Nucleus accumbens (tissue), 56 donors: ENCODE measurements around the gene DOCK1.

Source experiments
- DNase-seq, 56 donors: peaks; one replicate each; lab custom pipeline; 2025; lab: John Stamatoyannopoulos, UW

The DOCK1 gene

DNA sequence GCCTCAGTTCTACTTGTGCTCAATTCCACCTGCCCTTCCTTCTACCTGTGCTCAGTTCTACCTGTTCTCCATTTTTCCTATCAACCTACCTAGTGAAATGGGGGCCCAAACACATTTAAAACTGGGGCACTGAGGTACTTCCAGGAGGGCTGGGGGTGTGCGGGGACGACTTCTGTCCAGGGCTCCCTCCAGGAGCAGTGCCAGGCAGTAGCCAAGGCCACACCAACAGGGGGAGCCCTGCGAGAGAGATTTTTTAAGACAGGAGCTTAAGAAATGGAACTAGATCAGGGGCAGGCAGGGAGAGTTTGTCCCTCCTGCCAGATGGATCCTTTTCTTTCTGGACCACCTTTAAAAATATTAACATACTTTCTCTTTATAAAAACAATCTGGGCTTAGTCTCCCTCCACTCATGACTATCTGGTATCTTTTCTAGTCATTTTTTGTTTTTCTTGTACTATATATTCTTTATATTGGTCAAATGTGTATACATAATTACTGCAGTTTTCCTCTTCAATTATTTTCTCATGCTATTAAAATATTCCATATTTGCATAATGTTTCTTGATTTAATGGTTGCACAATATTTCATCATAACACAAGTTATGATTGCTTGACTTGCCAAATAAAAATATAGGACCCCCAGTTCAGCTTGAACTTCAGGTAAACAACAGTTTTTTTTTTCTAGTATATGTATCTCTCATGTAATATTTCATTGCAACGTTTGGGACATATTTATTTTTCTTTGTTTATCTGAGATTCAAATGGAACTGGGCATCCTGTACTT, 338.5 kb downstream of the DOCK1 start:
- peak in 9 of 56 donors; percentile 9 to 48 (median 16) for DNase-seq

DNA sequence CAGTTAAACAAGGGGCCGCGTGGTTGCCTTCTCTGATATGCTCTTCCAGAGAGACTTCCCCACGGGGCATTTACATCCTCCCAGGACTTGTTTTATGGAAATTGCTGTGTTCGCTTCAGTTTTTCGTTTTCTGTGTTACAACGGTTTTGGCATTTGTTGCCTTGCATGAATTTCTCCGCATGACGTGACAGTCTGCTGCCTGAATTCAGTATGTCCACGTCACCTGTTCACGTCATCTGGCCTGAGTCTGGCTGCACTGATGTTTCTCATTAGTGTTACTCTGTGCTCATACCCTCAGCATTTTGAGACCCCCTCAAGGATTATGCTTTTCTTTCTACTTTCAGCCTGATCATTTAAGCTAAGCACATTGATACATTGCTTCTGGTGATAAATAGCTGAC, 340.2 kb downstream of the DOCK1 start:
- DNase-seq: no peak

DNA sequence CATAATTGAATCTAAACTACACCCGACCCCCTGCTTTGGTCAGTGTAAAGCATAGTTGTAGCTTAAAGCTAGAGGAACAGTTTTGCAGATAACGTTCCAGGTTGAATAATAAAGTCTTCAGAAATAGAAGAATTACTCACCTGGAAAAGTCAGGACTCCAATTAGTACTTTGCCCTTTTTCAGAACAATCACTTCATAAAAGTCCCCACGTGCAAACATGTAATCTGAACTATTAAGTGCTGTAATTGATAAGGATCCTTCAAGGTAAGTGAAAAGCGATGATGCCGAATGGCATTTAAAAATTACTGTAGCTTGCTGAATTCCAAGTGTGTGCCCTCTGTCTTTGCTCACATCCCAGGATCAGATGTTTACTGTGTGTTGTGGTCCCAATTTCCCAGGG, 344.8 kb downstream of the DOCK1 start:
- no peak for DNase-seq

DNA sequence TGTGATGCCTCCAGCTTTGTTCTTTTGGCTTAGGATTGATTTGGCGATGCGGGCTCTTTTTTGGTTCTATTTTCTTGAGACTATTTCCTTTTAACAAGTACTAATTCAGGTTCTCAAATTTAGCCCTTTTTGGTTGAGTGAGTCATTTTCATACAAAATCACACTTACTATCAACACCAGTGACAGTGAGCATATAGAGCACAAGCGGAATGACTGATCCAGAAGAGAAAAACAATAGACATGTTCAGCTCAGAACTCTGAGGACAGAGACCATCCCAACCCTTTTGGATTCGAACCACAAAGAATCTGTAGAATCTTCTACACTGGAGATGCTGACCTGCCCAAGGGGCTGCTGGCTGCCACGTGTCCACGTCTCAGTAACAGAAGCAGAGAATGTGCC, 347.6 kb downstream of the DOCK1 start:
- DNase-seq: no peak

DNA sequence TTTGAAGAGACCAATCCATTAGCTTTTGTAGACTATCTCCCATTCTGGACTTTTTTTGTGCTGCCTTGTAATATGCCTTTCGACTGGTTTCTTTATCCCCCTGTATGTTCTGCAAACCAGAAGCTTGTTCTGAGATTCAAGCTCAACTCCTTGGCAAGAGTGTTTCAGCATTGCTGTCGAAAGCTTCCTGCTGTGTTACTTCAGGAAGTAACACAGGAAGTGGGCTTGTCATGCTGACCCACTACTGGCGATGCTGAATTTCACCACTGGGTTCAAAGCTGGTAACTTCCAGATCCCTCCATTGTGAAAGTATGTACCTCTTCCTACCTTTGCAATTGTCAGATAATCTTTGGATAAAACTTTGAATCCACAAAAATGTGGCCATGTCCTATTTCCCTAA, 349.0 kb downstream of the DOCK1 start:
- DNase-seq: no peak

DNA sequence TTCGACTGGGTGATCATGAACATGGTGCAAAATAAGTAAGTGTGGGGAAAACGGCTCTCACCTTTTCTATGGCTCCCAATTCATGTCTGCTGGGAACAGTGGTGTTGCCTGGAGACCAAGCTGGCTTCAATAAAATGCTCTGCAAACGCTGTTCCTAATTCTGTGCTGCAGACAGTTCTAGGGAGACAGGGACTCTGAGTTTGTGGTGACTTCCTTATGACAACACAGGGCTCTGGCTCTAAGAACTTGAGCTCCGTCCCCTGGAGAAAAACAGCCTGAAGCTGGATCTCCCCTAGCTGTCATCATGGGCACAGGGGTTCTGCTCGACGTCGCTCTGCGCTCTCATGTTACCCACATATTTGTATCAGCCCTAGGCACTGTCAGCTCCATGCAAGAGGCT, 352.2 kb downstream of the DOCK1 start:
- peak in 3 of 56 donors; percentile 3 to 41 (median 14) for DNase-seq

DNA sequence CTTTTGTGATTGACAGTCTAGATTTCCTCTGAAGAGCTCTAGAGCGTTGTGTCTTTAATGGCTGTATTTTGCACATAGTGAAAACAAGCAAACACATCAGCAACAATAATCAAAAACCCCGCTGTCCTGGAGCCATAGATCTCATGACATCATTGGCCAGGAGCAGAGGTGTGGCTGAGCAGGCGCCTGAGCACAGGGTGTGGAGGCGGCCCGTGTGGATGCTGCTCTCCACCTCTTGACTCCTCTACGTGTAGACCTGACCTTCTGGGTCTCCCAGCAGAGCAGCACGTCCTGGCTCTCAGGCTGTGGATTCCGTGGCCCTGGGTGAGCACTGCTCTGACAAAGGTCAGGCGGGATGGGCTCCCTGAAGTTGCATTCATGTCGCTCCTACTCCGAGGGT, 354.1 kb downstream of the DOCK1 start:
- no peak for DNase-seq

DNA sequence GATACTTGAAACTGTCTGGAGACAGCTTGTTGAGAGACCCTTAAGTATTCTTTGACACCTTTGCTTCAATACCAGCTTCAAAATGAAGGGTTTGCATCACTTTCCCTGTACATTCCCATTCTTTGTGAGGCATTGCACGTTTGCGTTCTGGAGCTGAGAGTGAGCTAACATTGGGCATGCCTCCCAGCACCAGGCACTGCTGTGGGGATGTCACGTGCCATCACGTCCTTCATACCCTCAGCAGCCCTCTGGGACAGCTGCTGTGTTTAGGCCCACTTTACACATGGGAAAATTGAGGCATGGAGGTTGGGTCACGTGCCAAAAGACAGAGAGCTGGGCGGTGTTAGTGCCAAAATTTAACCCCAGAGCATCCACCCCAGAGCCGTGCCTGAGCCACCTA, 357.4 kb downstream of the DOCK1 start:
- DNase-seq: peak in 1 of 56 donors; percentile 2

DNA sequence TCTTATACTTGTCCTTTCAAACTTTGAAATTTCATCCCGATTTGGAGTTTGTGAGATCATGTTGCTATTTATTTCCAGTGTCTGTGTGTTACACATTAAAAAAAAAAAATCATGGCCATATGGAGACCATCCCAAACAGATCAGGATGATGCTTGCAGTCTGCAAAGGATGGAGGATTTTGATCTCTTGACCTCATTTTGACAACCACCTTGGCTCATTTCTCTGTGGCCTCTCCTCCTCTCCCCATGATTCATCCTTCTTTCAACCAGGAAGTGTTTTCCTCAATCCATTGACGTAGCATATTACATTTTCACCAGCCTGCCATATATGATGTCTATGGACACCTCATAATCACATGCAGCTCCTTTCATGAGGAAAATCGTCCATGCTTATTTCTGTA, 360.1 kb downstream of the DOCK1 start:
- no peak for DNase-seq

DNA sequence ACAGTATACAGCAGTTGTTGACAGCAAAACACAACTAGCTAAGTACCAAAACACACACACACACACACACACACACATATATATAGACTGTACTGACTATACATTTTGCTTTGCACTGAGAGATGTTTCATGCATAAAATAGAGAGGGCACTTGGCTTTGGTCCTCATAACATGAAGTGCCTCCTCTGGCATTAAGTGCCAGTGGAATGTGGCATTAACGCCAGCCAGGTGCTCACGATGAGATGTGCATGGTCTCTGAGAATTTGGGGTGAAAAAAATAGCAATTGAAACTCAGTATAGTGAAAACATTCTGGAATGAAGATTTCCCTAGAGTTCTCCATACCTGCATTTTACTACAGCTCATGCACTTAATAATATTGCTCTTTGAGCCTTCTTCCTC, 361.2 kb downstream of the DOCK1 start:
- no peak for DNase-seq

DNA sequence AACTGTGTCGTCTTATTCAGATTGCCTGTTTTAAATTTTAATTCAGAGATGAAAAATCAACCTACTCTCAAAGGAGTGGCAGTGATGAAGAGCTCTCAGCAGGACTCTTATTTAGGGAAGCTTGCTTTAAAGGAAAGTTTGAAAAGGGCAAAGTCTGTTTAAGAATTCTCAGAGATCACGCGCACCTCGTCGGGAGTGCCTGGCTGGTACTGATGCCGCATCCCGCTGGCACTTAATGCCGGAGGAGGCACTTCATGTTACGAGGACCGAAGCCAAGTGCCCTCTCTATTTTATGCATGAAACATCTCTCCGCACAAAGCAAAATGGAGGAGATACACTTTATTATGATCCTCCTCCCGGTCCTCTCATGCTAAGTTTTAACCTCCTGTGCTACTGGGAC, 362.2 kb downstream of the DOCK1 start:
- peak in 1 of 56 donors; percentile 4 for DNase-seq

DNA sequence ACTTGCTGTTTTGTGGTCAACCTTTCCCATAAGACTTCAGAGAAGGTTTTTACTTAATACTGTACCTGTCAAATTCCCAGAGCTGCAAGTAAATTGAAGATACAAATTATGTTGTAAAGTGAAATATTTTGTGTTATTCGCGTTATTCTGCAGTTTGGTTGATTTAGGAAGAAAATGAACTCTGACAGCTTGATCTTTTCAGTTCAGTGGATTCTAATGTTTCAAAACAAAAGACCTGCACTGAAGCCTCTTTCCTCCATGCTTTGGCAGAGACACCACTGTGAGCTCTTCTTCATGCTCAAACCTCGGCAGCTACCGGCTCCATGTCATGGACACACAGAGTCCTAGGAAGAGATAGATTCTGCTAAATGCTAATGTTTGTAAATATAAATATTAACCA, 366.8 kb downstream of the DOCK1 start:
- DNase-seq: no peak

DNA sequence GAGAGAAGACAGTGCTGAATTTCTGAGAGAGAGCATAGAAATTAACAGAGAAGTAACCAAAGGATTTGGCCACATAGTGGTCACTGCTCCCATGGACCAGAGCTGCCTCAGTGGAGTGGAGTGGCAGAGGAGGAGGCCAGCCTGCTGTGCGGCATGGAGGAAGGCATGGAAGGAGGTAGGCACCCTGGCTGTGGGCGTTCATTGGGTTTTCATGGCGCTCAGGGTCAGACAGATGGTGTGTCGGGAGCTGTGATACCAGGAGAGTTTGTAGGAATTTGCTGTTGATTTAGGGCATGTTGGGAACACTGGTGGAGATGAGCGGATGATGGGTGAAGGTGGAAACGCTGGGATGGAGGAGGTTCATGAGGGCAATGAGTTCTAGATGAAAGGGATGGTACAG, 370.0 kb downstream of the DOCK1 start:
- no peak for DNase-seq

DNA sequence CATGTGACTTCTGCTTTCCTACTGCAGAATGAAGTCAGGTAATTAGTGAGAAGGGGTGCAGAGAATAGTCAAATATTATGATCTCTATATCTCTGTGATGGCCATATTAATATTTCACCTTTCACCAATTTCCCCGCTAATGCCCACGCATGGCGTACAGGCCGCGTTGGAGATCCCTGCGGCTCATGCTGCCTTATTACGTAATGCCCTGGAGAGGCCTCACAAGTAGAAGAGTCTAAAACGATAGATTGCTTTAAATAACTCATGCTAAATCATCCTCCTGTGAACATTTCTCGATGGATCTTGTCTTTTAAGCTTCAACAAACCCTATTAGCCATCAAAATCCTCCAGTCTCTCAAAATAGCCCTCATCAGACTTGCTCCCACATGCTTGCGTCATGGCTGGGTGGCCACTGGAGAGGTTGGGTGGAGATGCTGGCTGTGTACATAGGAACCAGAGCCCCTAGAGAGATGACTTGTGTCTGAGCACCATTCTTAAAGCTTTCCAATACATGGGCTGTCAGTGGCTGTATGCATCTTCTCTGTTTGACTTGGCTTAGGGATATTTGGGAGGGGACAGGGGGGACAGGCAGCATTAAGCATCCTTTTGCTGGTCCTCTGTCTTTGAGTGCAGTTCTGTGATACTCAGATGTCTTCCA, 370.7 kb downstream of the DOCK1 start:
- no peak for DNase-seq

DNA sequence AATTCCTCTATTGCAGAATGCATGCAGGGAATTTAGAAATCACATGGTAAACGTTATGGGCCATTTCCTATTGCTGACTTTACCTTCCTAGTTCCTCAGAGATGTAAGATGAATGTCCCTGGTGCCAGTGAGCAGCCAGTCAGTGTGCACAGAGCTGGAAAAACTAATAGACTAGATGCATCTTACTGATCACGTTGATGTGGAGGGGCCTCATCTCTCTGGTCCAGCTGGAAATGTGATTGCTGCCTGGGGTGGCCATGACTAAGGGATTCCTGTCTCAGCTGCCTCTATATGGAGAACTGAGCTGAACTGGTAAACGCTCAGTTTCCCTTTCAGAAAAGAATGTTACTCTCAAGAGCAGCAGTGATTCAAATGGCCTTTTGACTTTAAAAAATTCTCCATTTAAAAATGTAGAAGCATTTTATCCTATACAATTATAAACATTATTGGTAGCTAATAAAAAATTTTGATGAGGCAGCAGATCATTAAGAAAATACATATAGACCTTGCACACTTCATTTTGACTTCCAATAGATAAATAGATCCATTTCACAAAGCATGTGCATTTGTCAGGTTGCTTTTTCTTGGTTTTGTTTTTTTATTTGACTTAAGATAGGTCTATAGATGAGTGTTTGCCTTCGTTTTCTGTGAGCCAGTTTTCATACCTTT, 371.7 kb downstream of the DOCK1 start:
- no peak for DNase-seq

DNA sequence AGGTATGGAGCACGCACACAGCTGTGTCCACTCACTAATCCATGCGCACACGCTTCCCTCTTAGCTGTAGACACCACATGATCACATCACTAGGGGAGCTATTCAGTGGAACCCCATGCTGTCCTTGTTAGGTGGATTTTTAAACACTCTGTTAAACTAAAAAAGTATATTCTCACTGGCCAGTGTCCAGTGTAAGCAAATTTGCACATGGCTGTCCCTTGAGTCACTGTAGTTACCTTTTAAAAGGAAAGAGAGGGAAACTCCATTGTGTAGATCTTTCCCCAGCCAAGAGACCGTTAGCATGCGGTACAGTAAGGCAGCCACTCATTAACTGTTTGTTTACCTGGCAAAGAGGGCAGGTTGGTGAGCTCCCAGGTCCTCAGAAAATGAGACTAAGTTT, 372.8 kb downstream of the DOCK1 start:
- no peak for DNase-seq

DNA sequence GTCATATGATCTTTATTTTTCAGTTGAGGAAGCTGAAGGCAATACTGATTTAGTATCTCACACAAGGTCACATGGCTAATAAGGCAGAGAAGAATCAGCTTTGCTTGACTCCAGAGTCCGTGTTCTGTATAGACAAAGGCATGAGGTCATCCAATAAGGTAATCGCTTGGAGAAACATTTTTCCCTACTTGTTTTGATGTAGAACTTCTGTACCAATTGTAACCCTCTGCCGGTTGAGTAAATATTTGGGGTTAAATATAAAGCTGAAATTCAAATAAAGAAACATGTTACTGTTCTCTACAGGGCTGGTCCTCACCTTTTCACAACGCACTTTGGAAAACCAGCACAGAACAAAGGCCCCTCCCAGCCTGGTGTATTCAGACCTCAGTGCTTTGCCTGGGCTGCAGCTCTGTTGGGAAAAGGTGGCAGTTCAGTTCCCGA, 374.1 kb downstream of the DOCK1 start:
- no peak for DNase-seq

DNA sequence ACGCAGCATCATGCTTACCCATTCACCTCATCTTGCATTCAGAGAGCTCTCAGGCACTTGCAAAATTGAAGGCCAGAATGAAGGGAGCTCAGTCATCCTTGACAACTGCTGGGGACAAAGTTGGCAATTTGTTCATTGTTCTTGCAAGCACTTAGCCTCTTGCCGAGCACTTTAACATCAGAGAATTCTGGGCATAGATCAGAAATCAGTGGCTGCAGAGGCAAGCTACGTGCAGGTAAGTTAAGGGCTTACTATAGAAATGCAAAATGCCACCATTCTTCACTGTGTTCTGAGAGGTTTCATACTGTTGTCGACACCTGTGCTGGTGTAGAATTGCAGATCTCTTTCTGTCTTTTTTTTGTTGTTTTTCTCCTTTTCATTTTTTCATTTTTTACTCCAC, 375.2 kb downstream of the DOCK1 start:
- no peak for DNase-seq

DNA sequence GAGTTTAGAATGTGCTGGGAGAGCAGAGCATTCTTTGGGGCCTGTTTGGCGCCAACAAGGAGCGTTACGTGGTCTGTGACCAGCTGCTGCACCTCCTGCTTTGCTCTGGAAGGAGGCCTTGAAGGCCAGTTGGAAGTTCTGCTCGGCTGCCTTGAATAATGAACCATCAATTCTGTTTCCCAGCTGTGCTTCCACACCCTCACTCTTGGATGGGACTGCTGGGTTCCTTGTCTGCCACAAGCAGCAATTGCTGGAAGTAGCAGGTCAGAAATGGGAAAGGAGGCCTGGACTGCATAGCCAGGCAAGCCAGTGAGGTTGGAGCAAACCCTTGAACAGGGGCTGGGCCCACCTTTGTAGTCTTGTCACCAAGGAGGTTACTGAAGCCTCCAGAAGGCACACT, 377.8 kb downstream of the DOCK1 start:
- no peak for DNase-seq

DNA sequence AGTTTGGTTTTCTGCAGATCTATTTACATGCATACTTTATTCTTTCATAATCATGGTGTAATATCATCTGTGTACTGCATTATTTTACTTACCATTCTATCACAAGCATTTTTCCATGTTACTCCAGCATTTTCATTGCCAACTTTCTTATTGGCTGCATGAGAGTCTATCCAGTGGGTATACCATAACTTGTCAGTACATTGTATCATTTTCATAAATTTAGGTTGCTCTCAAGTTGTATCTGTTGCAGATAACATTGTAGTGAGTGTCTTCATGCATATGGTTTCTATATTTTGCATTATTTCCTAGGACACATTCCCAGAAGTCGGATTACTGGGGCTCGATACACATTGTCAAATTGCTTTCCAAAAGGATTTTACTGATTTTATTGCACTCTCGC, 378.3 kb downstream of the DOCK1 start:
- no peak for DNase-seq

DNA sequence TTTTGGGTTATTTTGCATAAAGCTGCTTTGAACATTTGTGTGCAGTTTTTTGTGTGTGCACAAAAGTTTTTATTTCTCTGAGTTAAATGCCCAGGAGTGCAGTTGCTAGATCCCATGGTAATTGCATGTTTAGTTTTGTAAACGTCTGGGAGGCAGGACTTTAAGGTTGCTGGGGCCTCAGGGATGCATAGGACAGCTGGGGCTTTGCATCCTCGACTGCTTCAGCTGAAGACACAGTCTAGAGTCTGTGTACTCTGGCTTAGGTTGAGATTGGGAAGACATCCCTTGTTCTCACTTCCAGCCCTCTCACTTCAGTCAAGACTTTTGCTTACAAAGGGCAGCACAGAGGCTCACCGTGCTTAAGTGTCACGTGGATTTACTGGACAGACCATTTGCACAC, 385.6 kb downstream of the DOCK1 start:
- DNase-seq: no peak

DNA sequence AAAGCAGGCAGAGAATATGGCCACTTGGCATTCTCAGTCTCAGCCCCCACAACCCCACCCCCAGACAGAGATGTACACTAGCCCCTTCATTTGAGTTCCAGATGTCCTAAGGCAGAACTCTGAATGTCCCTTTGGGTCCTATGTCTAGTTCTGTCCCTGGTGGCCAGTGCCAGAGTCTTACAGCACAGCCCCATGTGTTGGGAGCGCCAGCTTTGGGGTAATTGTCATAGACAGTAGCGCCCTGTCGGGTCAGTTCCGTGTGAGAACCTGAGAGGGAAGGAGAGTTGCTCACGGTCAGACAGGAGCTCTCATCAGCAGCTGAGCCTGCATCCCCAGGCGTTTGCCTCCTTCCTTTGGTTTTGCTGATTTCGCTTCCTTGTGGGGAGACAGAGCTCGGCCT, 386.1 kb downstream of the DOCK1 start:
- DNase-seq: peak in 2 of 56 donors; percentile 3 to 5
